ENCODE data around the gene SERPINA10. TPM values are rescaled to one million over a fixed set of nuclear protein-coding genes. Genes with fewer than 3 reads are reported as not detected.
A peak's percentile ranks its signal among the peaks of the same experiment; 100 is the strongest.

The SERPINA10 gene
- polyA plus RNA-seq (2013), result not detected

DNA sequence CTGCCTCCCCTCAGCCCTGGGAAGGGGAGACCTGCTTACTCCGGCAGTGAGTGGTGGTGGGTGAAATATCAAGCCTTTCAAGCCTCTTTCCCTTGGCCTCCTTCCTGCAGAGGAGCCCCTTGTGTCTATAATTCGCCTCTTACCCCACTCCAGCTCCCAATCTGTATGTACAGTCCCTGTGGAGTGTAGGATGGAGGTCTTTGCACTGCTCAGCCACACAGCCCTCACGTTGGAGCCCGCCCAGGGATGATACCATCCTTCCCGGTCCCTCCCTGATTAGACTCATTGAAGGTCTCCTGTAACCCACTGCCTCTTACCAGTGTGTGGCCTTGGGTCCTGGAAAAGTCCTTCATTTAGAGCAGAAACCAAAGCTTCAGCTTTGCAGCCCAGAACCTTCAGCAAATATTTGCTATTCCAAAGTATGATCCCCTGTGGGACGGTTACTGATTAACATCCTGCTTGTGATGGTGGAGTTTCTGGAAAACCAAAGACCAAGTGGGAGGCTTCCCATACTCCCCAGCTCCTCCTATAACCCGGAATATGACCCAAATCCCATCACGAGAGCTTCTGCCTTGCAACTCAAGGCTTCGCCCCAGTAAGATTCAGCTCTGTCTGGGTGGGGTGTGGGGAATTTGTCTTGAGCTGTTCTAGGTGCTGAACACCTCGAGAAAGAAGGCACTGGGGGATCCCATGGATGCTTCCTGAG lies at the start of gene SERPINA10:
Gene SERPINA10, minus strand, starts transcription at position 397 of the 706 bp plus-strand sequence. CDS start 2,675 bp downstream, outside the sequence.
- WGBS (ENCODE audit: insufficient coverage), result 82% methylated on average over 4 of the region's 10 CpGs
- DNase-seq, result no peak
- no peaks in the 10 kb centered on the region for H3K4me1 ChIP-seq (ENCODE audit: control extremely low read depth in 1 of 4, control insufficient read depth in 4 of 4, insufficient read depth in 4 of 4, low read length in 3 of 4)
- H3K27ac ChIP-seq (ENCODE audit: insufficient read depth in 1 of 2, low read depth in 1 of 2, low read length in 2 of 2, poor library complexity in 1 of 2, severe bottlenecking in 2 of 2), result no peak within 1 kb of the TSS
- no peak within 1 kb of the TSS for H3K4me3 ChIP-seq (ENCODE audit: control insufficient read depth in 1 of 7, extremely low read depth in 1 of 7, insufficient read depth in 4 of 7, low read depth in 2 of 7, low read length in 6 of 7)
- H3K27me3 ChIP-seq (replicated peaks in 2 of 5; ENCODE audit: control insufficient read depth in 4 of 5, insufficient read depth in 5 of 5, low read length in 4 of 5), result peaks cover 0 to 5% (median 0%) of the 10 kb centered on the region in 5 experiments
- ChIA-PET CTCF (no interaction called here), POLR2A (no interaction called here)
- H3K36me3 ChIP-seq (ENCODE audit: control insufficient read depth in 4 of 4, insufficient read depth in 4 of 4, low read length in 3 of 4), result no peaks in the 10 kb centered on the region
- H3K9me3 ChIP-seq (ENCODE audit: control extremely low read depth in 1 of 5, control insufficient read depth in 4 of 5, insufficient read depth in 2 of 5, low read depth in 1 of 5, low read length in 4 of 5), result no peaks in the 10 kb centered on the region

GRCh38 chr14:94342334-94342934 lies 49.4 kb upstream of the SERPINA10 start:
- peaks cover 0 to 3% (median 0%) of the 10 kb centered on the region in 4 experiments for H3K4me1 ChIP-seq (ENCODE audit: control extremely low read depth in 1 of 4, control insufficient read depth in 4 of 4, insufficient read depth in 4 of 4, low read length in 3 of 4)
- WGBS (ENCODE audit: insufficient coverage), result 52% methylated on average over 2 of the region's 2 CpGs
- no peaks in the 10 kb centered on the region for H3K36me3 ChIP-seq (ENCODE audit: control insufficient read depth in 4 of 4, insufficient read depth in 4 of 4, low read length in 3 of 4)
- no peak overlapping the region for H3K27ac ChIP-seq (ENCODE audit: insufficient read depth in 1 of 2, low read depth in 1 of 2, low read length in 2 of 2, poor library complexity in 1 of 2, severe bottlenecking in 2 of 2)
- DNase-seq, result peak; percentile 63 to 80 (median 79)
- POLR2A ChIA-PET, result no interaction called here
- no peak overlapping the region for H3K4me3 ChIP-seq (ENCODE audit: control insufficient read depth in 1 of 7, extremely low read depth in 1 of 7, insufficient read depth in 4 of 7, low read depth in 2 of 7, low read length in 6 of 7)
- H3K9me3 ChIP-seq (ENCODE audit: control extremely low read depth in 1 of 5, control insufficient read depth in 4 of 5, insufficient read depth in 2 of 5, low read depth in 1 of 5, low read length in 4 of 5), result no peaks in the 10 kb centered on the region
- H3K27me3 ChIP-seq (replicated peaks in 2 of 5; ENCODE audit: control insufficient read depth in 4 of 5, insufficient read depth in 5 of 5, low read length in 4 of 5), result peaks cover 0 to 5% (median 0%) of the 10 kb centered on the region in 5 experiments
- CTCF ChIA-PET, result no interaction called here

DNA sequence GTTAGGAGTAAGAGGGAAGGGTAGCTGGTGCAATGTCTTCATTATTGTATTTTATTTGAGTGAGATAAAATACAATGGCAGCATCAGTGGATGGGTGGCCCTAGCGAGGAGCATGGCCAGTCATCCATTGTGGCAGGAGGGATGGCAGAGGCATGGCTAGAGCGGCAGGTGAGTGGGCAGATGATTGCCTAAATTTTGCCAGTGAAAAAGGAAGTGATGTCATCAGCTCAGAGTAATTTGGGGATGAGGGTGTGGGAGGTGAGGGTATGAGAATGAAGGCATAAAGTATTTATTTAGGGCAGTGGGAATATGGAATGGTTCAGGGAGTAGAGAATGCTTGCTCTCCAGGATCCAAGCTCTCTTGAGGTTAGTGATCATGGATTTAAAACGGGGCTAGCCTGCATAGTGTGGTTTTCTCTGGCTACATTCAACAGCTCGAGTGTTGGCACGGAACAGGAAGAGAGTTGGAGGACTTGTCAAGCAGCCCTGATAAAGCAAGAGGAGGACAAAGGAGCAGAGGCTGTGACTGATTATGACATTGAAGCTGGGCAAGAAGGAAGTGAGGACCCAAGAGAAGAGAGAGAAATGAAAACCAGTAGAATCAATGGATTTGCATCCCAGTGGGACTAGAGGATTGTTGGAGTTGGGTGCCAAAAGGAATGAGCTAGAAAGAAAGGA lies 48.7 kb upstream of the SERPINA10 start:
- ChIA-PET CTCF (no interaction called here), POLR2A (no interaction called here)

GRCh38 chr14:94340533-94340932 lies 47.5 kb upstream of the SERPINA10 start:
- CTCF ChIA-PET, result no interaction called here
- Histone ChIP-seq H3K27me3 (replicated peaks in 2 of 5; ENCODE audit: control insufficient read depth in 4 of 5, insufficient read depth in 5 of 5, low read length in 4 of 5) (peaks cover 0 to 4% (median 0%) of the 10 kb centered on the region in 5 experiments), H3K9me3 (ENCODE audit: control extremely low read depth in 1 of 5, control insufficient read depth in 4 of 5, insufficient read depth in 2 of 5, low read depth in 1 of 5, low read length in 4 of 5) (no peaks in the 10 kb centered on the region), H3K4me1 (ENCODE audit: control extremely low read depth in 1 of 4, control insufficient read depth in 4 of 4, insufficient read depth in 4 of 4, low read length in 3 of 4) (peaks cover 0 to 3% (median 0%) of the 10 kb centered on the region in 4 experiments), H3K36me3 (ENCODE audit: control insufficient read depth in 4 of 4, insufficient read depth in 4 of 4, low read length in 3 of 4) (no peaks in the 10 kb centered on the region), H3K27ac (ENCODE audit: insufficient read depth in 1 of 2, low read depth in 1 of 2, low read length in 2 of 2, poor library complexity in 1 of 2, severe bottlenecking in 2 of 2) (no peak overlapping the region), H3K4me3 (ENCODE audit: control insufficient read depth in 1 of 7, extremely low read depth in 1 of 7, insufficient read depth in 4 of 7, low read depth in 2 of 7, low read length in 6 of 7) (no peak overlapping the region)
- POLR2A ChIA-PET, result no interaction called here
- DNase-seq, result no peak

More for the DNA sequence above, 48.7 kb upstream of the SERPINA10 start:
- Histone ChIP-seq H3K27me3 (replicated peaks in 2 of 5; ENCODE audit: control insufficient read depth in 4 of 5, insufficient read depth in 5 of 5, low read length in 4 of 5) (peaks cover 0 to 4% (median 0%) of the 10 kb centered on the region in 5 experiments), H3K36me3 (ENCODE audit: control insufficient read depth in 4 of 4, insufficient read depth in 4 of 4, low read length in 3 of 4) (no peaks in the 10 kb centered on the region), H3K27ac (ENCODE audit: insufficient read depth in 1 of 2, low read depth in 1 of 2, low read length in 2 of 2, poor library complexity in 1 of 2, severe bottlenecking in 2 of 2) (no peak overlapping the region), H3K4me1 (ENCODE audit: control extremely low read depth in 1 of 4, control insufficient read depth in 4 of 4, insufficient read depth in 4 of 4, low read length in 3 of 4) (peaks cover 0 to 3% (median 0%) of the 10 kb centered on the region in 4 experiments), H3K4me3 (ENCODE audit: control insufficient read depth in 1 of 7, extremely low read depth in 1 of 7, insufficient read depth in 4 of 7, low read depth in 2 of 7, low read length in 6 of 7) (no peak overlapping the region), H3K9me3 (ENCODE audit: control extremely low read depth in 1 of 5, control insufficient read depth in 4 of 5, insufficient read depth in 2 of 5, low read depth in 1 of 5, low read length in 4 of 5) (no peaks in the 10 kb centered on the region)
- WGBS (ENCODE audit: insufficient coverage), result 42% methylated on average over 5 of the region's 5 CpGs
- peak in 2 of 3 donors; percentile 33 to 39 for DNase-seq

GRCh38 chr14:94338023-94338422 lies 45.0 kb upstream of the SERPINA10 start:
- Histone ChIP-seq H3K27me3 (replicated peaks in 2 of 5; ENCODE audit: control insufficient read depth in 4 of 5, insufficient read depth in 5 of 5, low read length in 4 of 5) (peaks cover 0 to 6% (median 0%) of the 10 kb centered on the region in 5 experiments), H3K36me3 (ENCODE audit: control insufficient read depth in 4 of 4, insufficient read depth in 4 of 4, low read length in 3 of 4) (no peaks in the 10 kb centered on the region), H3K9me3 (ENCODE audit: control extremely low read depth in 1 of 5, control insufficient read depth in 4 of 5, insufficient read depth in 2 of 5, low read depth in 1 of 5, low read length in 4 of 5) (no peaks in the 10 kb centered on the region), H3K27ac (ENCODE audit: insufficient read depth in 1 of 2, low read depth in 1 of 2, low read length in 2 of 2, poor library complexity in 1 of 2, severe bottlenecking in 2 of 2) (no peak overlapping the region), H3K4me1 (ENCODE audit: control extremely low read depth in 1 of 4, control insufficient read depth in 4 of 4, insufficient read depth in 4 of 4, low read length in 3 of 4) (peaks cover 0 to 3% (median 0%) of the 10 kb centered on the region in 4 experiments), H3K4me3 (ENCODE audit: control insufficient read depth in 1 of 7, extremely low read depth in 1 of 7, insufficient read depth in 4 of 7, low read depth in 2 of 7, low read length in 6 of 7) (no peak overlapping the region)
- ChIA-PET POLR2A (no interaction called here), CTCF (no interaction called here)
- no peak for DNase-seq
- 100% methylated on average over 1 of the region's 2 CpGs for WGBS (ENCODE audit: insufficient coverage)

- ChIA-PET POLR2A (no interaction called here), CTCF (no interaction called here)
- Histone ChIP-seq H3K4me1 (ENCODE audit: control extremely low read depth in 1 of 4, control insufficient read depth in 4 of 4, insufficient read depth in 4 of 4, low read length in 3 of 4) (peaks cover 0 to 3% (median 0%) of the 10 kb centered on the region in 4 experiments), H3K27me3 (replicated peaks in 2 of 5; ENCODE audit: control insufficient read depth in 4 of 5, insufficient read depth in 5 of 5, low read length in 4 of 5) (peaks cover 0 to 6% (median 0%) of the 10 kb centered on the region in 5 experiments), H3K27ac (ENCODE audit: insufficient read depth in 1 of 2, low read depth in 1 of 2, low read length in 2 of 2, poor library complexity in 1 of 2, severe bottlenecking in 2 of 2) (no peak overlapping the region), H3K36me3 (ENCODE audit: control insufficient read depth in 4 of 4, insufficient read depth in 4 of 4, low read length in 3 of 4) (no peaks in the 10 kb centered on the region), H3K9me3 (ENCODE audit: control extremely low read depth in 1 of 5, control insufficient read depth in 4 of 5, insufficient read depth in 2 of 5, low read depth in 1 of 5, low read length in 4 of 5) (no peaks in the 10 kb centered on the region), H3K4me3 (ENCODE audit: control insufficient read depth in 1 of 7, extremely low read depth in 1 of 7, insufficient read depth in 4 of 7, low read depth in 2 of 7, low read length in 6 of 7) (no peak overlapping the region)
- DNase-seq, result no peak
- 86% methylated on average over 5 of the region's 6 CpGs for WGBS (ENCODE audit: insufficient coverage)
These were observed 44.2 kb upstream of the SERPINA10 start for GRCh38 chr14:94337274-94337673.

DNA sequence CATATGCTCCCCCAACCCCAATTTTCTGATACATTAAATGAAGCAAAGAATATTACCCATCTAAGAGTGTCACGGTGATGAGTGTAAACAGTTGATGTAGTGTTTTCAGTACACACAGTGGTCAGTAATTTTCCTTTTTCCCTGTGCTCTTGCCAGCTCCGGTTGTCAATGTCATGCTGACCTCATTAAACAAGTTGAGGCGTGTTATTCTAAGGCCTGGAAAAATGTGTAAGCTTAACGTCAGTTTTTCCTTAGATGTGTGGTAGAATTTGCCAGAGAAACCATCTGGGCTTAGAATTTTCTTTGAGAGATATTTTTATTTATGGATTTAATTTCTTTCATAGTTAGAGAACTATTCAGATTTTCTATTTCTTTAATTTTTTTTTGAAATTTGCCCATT lies 41.8 kb upstream of the SERPINA10 start:
- Histone ChIP-seq H3K4me3 (ENCODE audit: control insufficient read depth in 1 of 7, extremely low read depth in 1 of 7, insufficient read depth in 4 of 7, low read depth in 2 of 7, low read length in 6 of 7) (no peak overlapping the region), H3K4me1 (ENCODE audit: control extremely low read depth in 1 of 4, control insufficient read depth in 4 of 4, insufficient read depth in 4 of 4, low read length in 3 of 4) (no peaks in the 10 kb centered on the region), H3K9me3 (ENCODE audit: control extremely low read depth in 1 of 5, control insufficient read depth in 4 of 5, insufficient read depth in 2 of 5, low read depth in 1 of 5, low read length in 4 of 5) (no peaks in the 10 kb centered on the region), H3K27ac (ENCODE audit: insufficient read depth in 1 of 2, low read depth in 1 of 2, low read length in 2 of 2, poor library complexity in 1 of 2, severe bottlenecking in 2 of 2) (no peak overlapping the region), H3K27me3 (replicated peaks in 2 of 5; ENCODE audit: control insufficient read depth in 4 of 5, insufficient read depth in 5 of 5, low read length in 4 of 5) (peaks cover 0 to 6% (median 2%) of the 10 kb centered on the region in 5 experiments), H3K36me3 (ENCODE audit: control insufficient read depth in 4 of 4, insufficient read depth in 4 of 4, low read length in 3 of 4) (no peaks in the 10 kb centered on the region)
- DNase-seq, result no peak
- ChIA-PET POLR2A (no interaction called here), CTCF (no interaction called here)
- 100% methylated on average over 3 of the region's 4 CpGs for WGBS (ENCODE audit: insufficient coverage)
